Heart right ventricle (tissue), 16 donors: ENCODE results near the gene MLC1. TPM values are rescaled to one million over a fixed set of nuclear protein-coding genes. Genes with fewer than 3 reads are reported as not detected.

ENCODE experiments used
- ATAC-seq, 8 donors: fragments of 200-7000 bp; cut with Tn5 transposase; one replicate each; pipeline ENCODE4 v1.9.1; 2020; ENCODE audit warnings: mild to moderate bottlenecking in 8 of 8, moderate library complexity in 8 of 8, moderate number of reproducible peaks in 1 of 8
- DNase-seq, 2 donors: peaks; one replicate each; pipeline ENCODE4 v3.0.0-alpha.2; 2020
- H3K27ac ChIP-seq, 10 donors: fragments of 200-600 bp; sonication (generic) in 2 of 10; one replicate each; pipeline versions ENCODE4 v1.5.0 to v1.8.0; 2020 to 2022; ENCODE audit warnings: mild to moderate bottlenecking in 3 of 10
- H3K27me3 ChIP-seq, 7 donors: fragments of 200-600 bp; one replicate each; pipeline ENCODE4 v1.8.0; 2021 to 2022; ENCODE audit warnings: mild to moderate bottlenecking in 2 of 7
- H3K36me3 ChIP-seq, 9 donors: fragments of 200-600 bp; sonication (generic) in 1 of 9; one replicate each; pipeline versions ENCODE4 v1.5.0 to v1.8.0; 2020 to 2022; ENCODE audit warnings: mild to moderate bottlenecking in 2 of 9
- H3K4me1 ChIP-seq, 9 donors: fragments of 200-600 bp; sonication (generic) in 1 of 9; one replicate each; pipeline versions ENCODE4 v1.5.0 to v1.8.0; 2020 to 2022; ENCODE audit warnings: mild to moderate bottlenecking in 4 of 9
- H3K4me3 ChIP-seq, 10 donors: fragments of 200-600 bp; sonication (generic) in 2 of 10; one replicate each; pipeline versions ENCODE4 v1.5.0 to v1.8.0; 2020 to 2022; ENCODE audit warnings: mild to moderate bottlenecking in 7 of 10, moderate library complexity in 2 of 10
- H3K9me3 ChIP-seq, 11 donors: fragments of 200-600 bp in 10 of 11; sonication (generic) in 2 of 11; one replicate each; pipeline versions ENCODE4 v1.5.0 to v1.8.0; 2013 to 2022; ENCODE audit warnings: mild to moderate bottlenecking in 2 of 11, control low read depth in 1 of 11, moderate library complexity in 1 of 11
- CTCF ChIP-seq, 9 donors: fragments of 200-600 bp; sonication (generic) in 2 of 9; IDR thresholded peaks; one replicate each; pipeline versions ENCODE4 v1.5.0 to v1.8.0; 2021 to 2022; ENCODE audit warnings: antibody characterized with exemption in 9 of 9, mild to moderate bottlenecking in 5 of 9, moderate library complexity in 1 of 9
- WGBS, 2 donors: extraction: QIAGEN DNeasy Blood & Tissue Kit; methylation state at CpG; one replicate each; pipeline ENCODE4 v1.1.7; 2013; ENCODE audit warnings: inconsistent platforms in 1 of 2; 5-methylcytosine and 5-hydroxymethylcytosine counted together
- intact Hi-C, 10 donors: fragments of 100-400 bp; cut with DNase I; formaldehyde crosslinking; loops; one replicate each; pipeline versions ENCODE4 v1.11.1 to v1.14.2; 2022
- polyA plus RNA-seq, 2 donors: library from polyadenylated mRNA; stranded (reverse); fragments of 200-250 nt; gene quantifications; one replicate each; pipeline ENCODE4 v1.2.3, GENCODE V29; 2013
- total RNA-seq, 10 donors: library from RNA; stranded (reverse); fragmentation: NEBNext Ultra II Directional in 3 of 10; extraction: Animal tissue kit (Norgen Biotek cat#: 25700) in 3 of 10; gene quantifications; one replicate each; pipeline versions ENCODE4 v1.2.1 to v1.2.4, GENCODE V29; 2021 to 2023
- donor health status: Arrhythmogenic right ventricular cardiomyopathy.
- donor health status: ischemic (EF 13 %, LVEDD 7.1; RV severe dilation, severe dysfunction).
- donor health status: healthy with polysubstance abuse.
- donor health status: DM: no; HTN: yes; CAD: no.
- donor health status: DM: no; HTN: no; CAD: no.
- donor health status: ischemic (EF 25% LVEDD 6.9; RV normal size, moderate dysfunction).
- donor health status: ischemic (EF 25% LVEDD 5.7; RV mildly dilated, moderate dysfunction).
- donor health status: healthy.
- donor health status: DM: yes; HTN: yes; CAD: no.
- donor health status: Ischemic cardiomyopathy.
- donor health status: ischemic (EF 35%, LVEDD 5.7; RV mildly dilated, moderate dysfunction).
- donor health status: nonischemic (EF 11% LVEDD 7.7; RV severe dilation, severe dysfunction).
- donor health status: DM: yes; HTN: yes; CAD: no.
- donor health status: PGD.
- donor health status: ischemic (EF 29% LVEDD 5.4; RV normal size, mild dysfunction).
- donor health status: nonischemic (EF 23%, LVEDD 6.1; RV moderate dilation, normal function).

Gene MLC1
- total and polyA plus RNA-seq, 12 donors: 0.03 to 1.6 (median 0.22) TPM; not detected in 4

GRCh38 chr22:50091092-50091768 is 6.0 kb upstream of the MLC1 start:
- Histone ChIP-seq H3K36me3 (no peaks in the 10 kb centered on the region), H3K4me3 (no peak overlapping the region), H3K27me3 (peaks cover 0 to 66% (median 50%) of the 10 kb centered on the region in 7 donors), H3K4me1 (no peaks in the 10 kb centered on the region), H3K27ac (no peak overlapping the region), H3K9me3 (peaks cover 0 to 7% (median 0%) of the 10 kb centered on the region in 11 donors)
- DNase-seq (no peak), ATAC-seq (no peak)
- intact Hi-C loops: no loop called here
- no peak for TF ChIP-seq CTCF (IDR thresholded peaks at IDR 0.05)
- 80 to 85% methylated on average over 29 of the region's 29 CpGs for WGBS, 2 donors

GRCh38 chr22:50090412-50090714 is 5.1 kb upstream of the MLC1 start:
- Histone ChIP-seq H3K27ac (no peak overlapping the region), H3K27me3 (peaks cover 3 to 58% (median 41%) of the 10 kb centered on the region in 7 donors), H3K36me3 (no peaks in the 10 kb centered on the region), H3K9me3 (peaks cover 0 to 7% (median 0%) of the 10 kb centered on the region in 11 donors), H3K4me3 (no peak overlapping the region), H3K4me1 (no peaks in the 10 kb centered on the region)
- no peak for DNase-seq
- no peak for TF ChIP-seq CTCF (IDR thresholded peaks at IDR 0.05)
- 91 to 93% methylated on average over 22 of the region's 22 CpGs for WGBS, 2 donors
- no peak for ATAC-seq
- intact Hi-C loops: no loop called here

DNA sequence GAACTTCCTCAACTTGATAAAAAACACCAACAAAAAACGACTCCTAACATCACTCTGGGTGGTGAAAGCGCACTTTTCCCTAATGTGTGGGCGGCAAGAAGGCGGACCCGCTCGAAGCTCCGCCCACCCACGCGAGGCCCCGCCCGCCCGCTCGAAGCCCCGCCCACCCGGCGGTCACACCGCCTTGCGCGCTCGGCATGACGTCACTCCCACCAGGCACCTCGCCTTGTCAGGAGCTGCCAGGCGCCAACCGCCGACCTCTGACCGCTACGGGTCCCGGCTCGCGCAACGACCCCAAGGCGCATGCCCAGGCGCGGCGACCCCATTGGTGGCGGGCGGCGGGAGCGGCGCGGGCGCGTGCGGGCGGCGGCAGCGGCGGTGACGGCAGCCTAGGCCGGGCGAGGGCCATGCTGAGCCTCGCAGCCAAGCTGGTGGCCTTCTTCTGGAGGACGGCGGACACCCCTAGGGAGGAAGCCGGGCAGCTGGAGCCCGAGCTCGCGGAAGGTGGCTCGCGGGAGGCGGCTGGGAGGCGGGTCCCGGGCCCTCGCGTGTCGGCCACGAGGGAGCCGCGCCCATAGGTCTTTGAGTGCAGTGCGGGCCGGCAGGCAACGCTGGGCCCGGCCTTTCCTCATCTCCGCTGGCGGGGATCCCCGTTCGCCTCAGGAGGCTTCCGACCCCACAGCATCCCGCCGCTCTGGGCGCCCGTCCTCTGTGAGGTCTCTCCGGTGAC is 4.6 kb upstream of the MLC1 start, which contains the start of gene MOV10L1:
Gene MOV10L1 (plus strand): TSS at position 325 of the 730 bp plus-strand sequence. CDS start 83 bp downstream, at position 408.
- H3K27me3 ChIP-seq: peaks cover 3 to 54% (median 37%) of the 10 kb centered on the region in 7 donors
- intact Hi-C loops: no loop called here
- H3K4me1 ChIP-seq: peaks cover 0 to 3% (median 0%) of the 10 kb centered on the region in 9 donors

More for the DNA sequence above, 4.6 kb upstream of the MLC1 start, which contains the start of gene MOV10L1:
- DNase-seq (no peak), ATAC-seq (peak in 2 of 8 donors; percentile 25 to 33)
- Histone ChIP-seq H3K4me3 (no peak within 1 kb of the TSS), H3K9me3 (peaks cover 0 to 7% (median 0%) of the 10 kb centered on the region in 11 donors), H3K36me3 (no peaks in the 10 kb centered on the region), H3K27ac (no peak within 1 kb of the TSS)
- TF ChIP-seq CTCF (IDR thresholded peaks at IDR 0.05): no peak
- 31 to 42% methylated on average over 71 to 83 of the region's 83 CpGs for WGBS, 2 donors
